BJ (cell line): Measurements from ENCODE around the gene SLC9A3. TPM values are rescaled to one million over a fixed set of nuclear protein-coding genes. Genes with fewer than 3 reads are reported as not detected.

Experiments
- CTCF ChIA-PET: fragments of 350-600 bp; formaldehyde crosslinking; extraction: SDS; loops from one replicate; lab custom pipeline; 2021; ENCODE audit warnings: antibody characterized with exemption, inconsistent platforms; lab: Yijun Ruan, JAX
- POLR2A ChIA-PET: fragments of 300-600 bp; sonication (Branson Sonifier 250); formaldehyde crosslinking; extraction: SDS; loops from one replicate; lab custom pipeline; 2021; ENCODE audit warnings: antibody characterized with exemption; lab: Charles Lee
- DNase-seq: peaks from one replicate; pipeline ENCODE4 v3.0.0-alpha.2; 2011; ENCODE audit warnings: low read depth
- H3K27me3 ChIP-seq: 2 replicates; pipeline ENCODE4 v1.6.0; 2011; ENCODE audit warnings: low read length; ENCODE audit not compliant: control insufficient read depth, insufficient read depth
- H3K36me3 ChIP-seq: 2 replicates; pipeline ENCODE4 v1.5.1; 2011; ENCODE audit warnings: low read length; ENCODE audit not compliant: control insufficient read depth, insufficient read depth
- H3K4me3 ChIP-seq: 2 replicates; pipeline ENCODE4 v1.5.1; 2011; ENCODE audit warnings: low read depth, mild to moderate bottlenecking, control low read depth, low read length
- polyA plus RNA-seq: library from polyadenylated mRNA; depleted of rRNA; stranded (reverse); fragments of >200 nt; gene quantifications from 2 replicates; pipeline ENCODE4 v1.2.3, GENCODE V29; 2011
- TF ChIP-seq, protein P1 (sequence below): IDR thresholded peaks from 2 replicates; pipeline ENCODE4 v1.5.1; 2011; ENCODE audit warnings: low read depth, mild to moderate bottlenecking, control low read depth, inconsistent platforms, low read length, moderate library complexity; ENCODE audit not compliant: insufficient read depth

Gene SLC9A3
- polyA plus RNA-seq, 1 experiment, result 1.2 TPM

- POLR2A ChIA-PET, result no interaction called here
- DNase-seq, result no peak
- TF ChIP-seq, protein P1, sequence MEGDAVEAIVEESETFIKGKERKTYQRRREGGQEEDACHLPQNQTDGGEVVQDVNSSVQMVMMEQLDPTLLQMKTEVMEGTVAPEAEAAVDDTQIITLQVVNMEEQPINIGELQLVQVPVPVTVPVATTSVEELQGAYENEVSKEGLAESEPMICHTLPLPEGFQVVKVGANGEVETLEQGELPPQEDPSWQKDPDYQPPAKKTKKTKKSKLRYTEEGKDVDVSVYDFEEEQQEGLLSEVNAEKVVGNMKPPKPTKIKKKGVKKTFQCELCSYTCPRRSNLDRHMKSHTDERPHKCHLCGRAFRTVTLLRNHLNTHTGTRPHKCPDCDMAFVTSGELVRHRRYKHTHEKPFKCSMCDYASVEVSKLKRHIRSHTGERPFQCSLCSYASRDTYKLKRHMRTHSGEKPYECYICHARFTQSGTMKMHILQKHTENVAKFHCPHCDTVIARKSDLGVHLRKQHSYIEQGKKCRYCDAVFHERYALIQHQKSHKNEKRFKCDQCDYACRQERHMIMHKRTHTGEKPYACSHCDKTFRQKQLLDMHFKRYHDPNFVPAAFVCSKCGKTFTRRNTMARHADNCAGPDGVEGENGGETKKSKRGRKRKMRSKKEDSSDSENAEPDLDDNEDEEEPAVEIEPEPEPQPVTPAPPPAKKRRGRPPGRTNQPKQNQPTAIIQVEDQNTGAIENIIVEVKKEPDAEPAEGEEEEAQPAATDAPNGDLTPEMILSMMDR, result no peak
- CTCF ChIA-PET, result no interaction called here
- no peak overlapping the region for H3K4me3 ChIP-seq
- peaks cover 7% of the 10 kb centered on the region for H3K27me3 ChIP-seq
- H3K36me3 ChIP-seq, result no peaks in the 10 kb centered on the region
Observed at GRCh38 chr5:492314-492893, 31.8 kb downstream of the SLC9A3 start.

DNA sequence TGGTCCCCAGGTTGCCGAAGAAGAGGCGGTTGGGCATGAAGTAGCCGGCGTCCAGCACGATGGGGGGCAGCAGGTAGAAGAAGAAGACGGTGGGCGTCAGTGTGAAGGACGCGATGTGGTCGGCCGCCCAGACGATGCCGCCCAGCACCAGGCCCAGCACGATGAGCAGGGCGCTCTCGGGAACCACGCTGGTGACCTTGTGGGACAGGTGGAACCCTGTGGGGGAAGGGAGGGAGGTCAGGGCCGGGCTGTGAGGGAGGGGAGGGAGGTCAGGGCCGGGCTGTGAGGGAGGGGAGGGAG is 32.4 kb downstream of the SLC9A3 start:
- CTCF ChIA-PET, result no interaction called here
- peaks cover 7% of the 10 kb centered on the region for H3K27me3 ChIP-seq
- TF ChIP-seq, protein P1, result no peak
- no peak overlapping the region for H3K4me3 ChIP-seq
- POLR2A ChIA-PET, result no interaction called here
- no peak for DNase-seq
- no peaks in the 10 kb centered on the region for H3K36me3 ChIP-seq

- no peak for DNase-seq
- no peak overlapping the region for H3K4me3 ChIP-seq
- ChIA-PET POLR2A (no interaction called here), CTCF (no interaction called here)
- H3K27me3 ChIP-seq, result peaks cover 7% of the 10 kb centered on the region
- TF ChIP-seq, protein P1, result no peak
- no peaks in the 10 kb centered on the region for H3K36me3 ChIP-seq
Observed at GRCh38 chr5:491119-491855, 33.0 kb downstream of the SLC9A3 start.

- ChIA-PET CTCF (no interaction called here), POLR2A (no interaction called here)
- H3K4me3 ChIP-seq, result no peak overlapping the region
- DNase-seq, result no peak
- TF ChIP-seq, protein P1, result no peak
- no peaks in the 10 kb centered on the region for H3K36me3 ChIP-seq
- H3K27me3 ChIP-seq, result peaks cover 7% of the 10 kb centered on the region
Observed at GRCh38 chr5:490116-491106, 33.8 kb downstream of the SLC9A3 start.

DNA sequence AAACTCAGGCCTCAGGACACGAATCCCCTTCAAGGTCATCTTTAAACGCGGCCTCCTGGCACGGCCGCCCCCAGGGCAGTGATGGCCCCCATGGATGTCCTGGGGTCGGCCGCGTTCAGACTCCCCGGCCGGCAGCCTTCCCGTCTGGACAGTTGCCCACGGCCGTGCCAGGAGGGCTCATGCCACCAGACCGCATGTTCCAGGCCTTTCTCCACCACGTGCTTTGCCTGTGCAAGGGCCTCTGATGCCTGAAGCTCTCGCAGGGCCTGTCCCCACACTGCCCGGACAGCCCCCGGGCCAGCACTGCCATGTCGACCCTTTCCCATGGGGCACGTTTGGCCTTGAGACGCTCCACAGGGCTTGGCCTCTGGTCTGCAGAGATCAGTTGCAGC is 34.6 kb downstream of the SLC9A3 start:
- no peaks in the 10 kb centered on the region for H3K36me3 ChIP-seq
- H3K4me3 ChIP-seq, result no peak overlapping the region
- ChIA-PET CTCF (interaction anchor here (0.7 kb wide), 1 partner anchor 49 kb away, joined by 3 read pairs; no protein-coding TSS in a partner anchor), POLR2A (no interaction called here)
- peaks cover 7% of the 10 kb centered on the region for H3K27me3 ChIP-seq
- TF ChIP-seq, protein P1, result no peak
- no peak for DNase-seq
